H1 (cell line): ENCODE results near the gene OR52K1. TPM values are rescaled to one million over a fixed set of nuclear protein-coding genes. Genes with fewer than 3 reads are reported as not detected.

ENCODE experiments used
- CBX8 ChIP-seq: fragments of 300-800, 300-1000 bp; sonication (generic); IDR thresholded peaks from 2 replicates; pipeline ENCODE4 v1.7.1; 2016; ENCODE audit warnings: low read depth, low read length, borderline replicate concordance
- polyA plus RNA-seq, 7 experiments: library from polyadenylated mRNA; depleted of rRNA in 3 of 7; stranded (reverse) in 5 of 7; unstranded in 2 of 7; fragments of >200 nt in 5 of 7; fragments of 200-250 nt in 2 of 7; gene quantifications; 1 replicate in 5 of 7; 2 replicates in 1 of 7; 4 replicates in 1 of 7; pipeline versions ENCODE4 v1.2.1 to v1.2.3, GENCODE V29; 2011 to 2013; ENCODE audit warnings: missing spikeins in 2 of 7, mixed read lengths in 2 of 7
- total RNA-seq: library from RNA; stranded (reverse); fragmentation: NEBNext Ultra II Directional; extraction: Animal tissue kit (Norgen Biotek cat#: 25700); gene quantifications from 2 replicates; pipeline ENCODE4 v1.2.1, GENCODE V29; 2021
- TF ChIP-seq, protein P1 (sequence below), 3 experiments: IDR thresholded peaks; 1 replicate in 2 of 3; 2 replicates in 1 of 3; pipeline versions ENCODE4 v1.5.1 to v1.6.1; 2011; ENCODE audit warnings: low read length in 3 of 3, mild to moderate bottlenecking in 3 of 3, inconsistent platforms in 2 of 3, low read depth in 1 of 3, moderate library complexity in 1 of 3; ENCODE audit not compliant: insufficient read depth in 1 of 3; ENCODE audit errors: control extremely low read depth in 1 of 3

The OR52K1 gene
- total and polyA plus RNA-seq, 2 of the 8 experiments (the other 6 are each of a cell fraction or from before 2014, with no cell fraction given): not detected

GRCh38 chr11:4466131-4466870 lies 16.1 kb upstream of the OR52K1 start (continued):
- TF ChIP-seq, protein P1, sequence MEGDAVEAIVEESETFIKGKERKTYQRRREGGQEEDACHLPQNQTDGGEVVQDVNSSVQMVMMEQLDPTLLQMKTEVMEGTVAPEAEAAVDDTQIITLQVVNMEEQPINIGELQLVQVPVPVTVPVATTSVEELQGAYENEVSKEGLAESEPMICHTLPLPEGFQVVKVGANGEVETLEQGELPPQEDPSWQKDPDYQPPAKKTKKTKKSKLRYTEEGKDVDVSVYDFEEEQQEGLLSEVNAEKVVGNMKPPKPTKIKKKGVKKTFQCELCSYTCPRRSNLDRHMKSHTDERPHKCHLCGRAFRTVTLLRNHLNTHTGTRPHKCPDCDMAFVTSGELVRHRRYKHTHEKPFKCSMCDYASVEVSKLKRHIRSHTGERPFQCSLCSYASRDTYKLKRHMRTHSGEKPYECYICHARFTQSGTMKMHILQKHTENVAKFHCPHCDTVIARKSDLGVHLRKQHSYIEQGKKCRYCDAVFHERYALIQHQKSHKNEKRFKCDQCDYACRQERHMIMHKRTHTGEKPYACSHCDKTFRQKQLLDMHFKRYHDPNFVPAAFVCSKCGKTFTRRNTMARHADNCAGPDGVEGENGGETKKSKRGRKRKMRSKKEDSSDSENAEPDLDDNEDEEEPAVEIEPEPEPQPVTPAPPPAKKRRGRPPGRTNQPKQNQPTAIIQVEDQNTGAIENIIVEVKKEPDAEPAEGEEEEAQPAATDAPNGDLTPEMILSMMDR (IDR thresholded peaks at IDR 0.05; ENCODE audit: control extremely low read depth in 1 of 3, insufficient read depth in 1 of 3, low read depth in 1 of 3, low read length in 3 of 3): peak; percentile 7 to 32 (median 13); a peak in 3 of 4 replicates
- TF ChIP-seq CBX8: no peak
